Natural killer cell (primary cell): ENCODE measurements around the gene HTR1E. TPM values are rescaled to one million over a fixed set of nuclear protein-coding genes. Genes with fewer than 3 reads are reported as not detected.

Experiments used
- ATAC-seq, 3 donors: fragments of 150-1000 bp in 2 of 3; fragments of 200-7000 bp in 1 of 3; cut with Tn5 transposase; 1 replicate in 1 of 3; 2 replicates in 2 of 3; pipeline ENCODE4 v1.10.0; 2021; ENCODE audit warnings: mild to moderate bottlenecking in 2 of 3, moderate library complexity in 2 of 3
- DNase-seq, 2 donors: peaks; one replicate each; pipeline versions ENCODE4 v3.0.0 to v3.0.0-alpha.2; 2013 to 2021; ENCODE audit warnings: mixed read lengths in 1 of 2
- H3K27ac ChIP-seq: one replicate; pipeline ENCODE4 v1.5.1; 2013; ENCODE audit warnings: mild to moderate bottlenecking, low read length
- H3K27me3 ChIP-seq: one replicate; pipeline ENCODE4 v1.6.1; 2013; ENCODE audit warnings: low read length; ENCODE audit not compliant: control insufficient read depth, insufficient read depth
- H3K36me3 ChIP-seq: one replicate; pipeline ENCODE4 v1.6.1; 2013; ENCODE audit warnings: low read length; ENCODE audit not compliant: control insufficient read depth, insufficient read depth
- H3K4me1 ChIP-seq: one replicate; pipeline ENCODE4 v1.6.1; 2013; ENCODE audit warnings: low read length; ENCODE audit not compliant: control insufficient read depth, insufficient read depth
- H3K4me3 ChIP-seq: one replicate; pipeline ENCODE4 v1.5.1; 2013; ENCODE audit warnings: low read length
- H3K9me3 ChIP-seq: one replicate; pipeline ENCODE4 v1.6.1; 2013; ENCODE audit warnings: low read length; ENCODE audit not compliant: control insufficient read depth, insufficient read depth
- H3K27ac Mint-ChIP-seq, 2 donors: one replicate each; pipeline ENCODE4 v1.8.0; 2022; ENCODE audit warnings: mild to moderate bottlenecking in 2 of 2, mixed read lengths in 2 of 2, moderate library complexity in 1 of 2
- H3K27me3 Mint-ChIP-seq, 2 donors: one replicate each; pipeline ENCODE4 v1.8.0; 2022; ENCODE audit warnings: low read depth in 2 of 2, mixed read lengths in 2 of 2
- H3K36me3 Mint-ChIP-seq: one replicate; pipeline ENCODE4 v1.8.0; 2022; ENCODE audit warnings: mixed read lengths
- H3K4me1 Mint-ChIP-seq, 2 donors: one replicate each; pipeline ENCODE4 v1.8.0; 2022; ENCODE audit warnings: mixed read lengths in 2 of 2
- H3K4me3 Mint-ChIP-seq: one replicate; pipeline ENCODE4 v1.8.0; 2022; ENCODE audit warnings: mild to moderate bottlenecking, moderate library complexity, mixed read lengths
- H3K9me3 Mint-ChIP-seq, 2 donors: one replicate each; pipeline ENCODE4 v1.8.0; 2022; ENCODE audit warnings: mixed read lengths in 2 of 2
- WGBS: methylation state at CpG from one replicate; pipeline ENCODE4 v1.1.7; 2013; ENCODE audit warnings: missing lambda C conversion rate; ENCODE audit not compliant: insufficient coverage; 5-methylcytosine and 5-hydroxymethylcytosine counted together
- intact Hi-C: fragments of 100-400 bp; cut with micrococcal nuclease; formaldehyde crosslinking; loops from one replicate; pipeline ENCODE4 v1.14.2; 2022
- total RNA-seq, 4 donors: library from RNA; stranded (reverse); fragments of 120-200 nt in 1 of 4; gene quantifications; one replicate each; pipeline versions ENCODE4 v1.2.3 to v1.2.4, GENCODE V29; 2013 to 2022
- TF ChIP-seq, protein P1 (sequence below): fragments of 200-600 bp; IDR thresholded peaks from one replicate; pipeline ENCODE4 v1.8.0; 2022; ENCODE audit warnings: antibody characterized with exemption

The HTR1E gene
- total RNA-seq, 3 donors from 2014 or later (not counting 1 experiment from before 2014, with no cell fraction given): not detected

DNA sequence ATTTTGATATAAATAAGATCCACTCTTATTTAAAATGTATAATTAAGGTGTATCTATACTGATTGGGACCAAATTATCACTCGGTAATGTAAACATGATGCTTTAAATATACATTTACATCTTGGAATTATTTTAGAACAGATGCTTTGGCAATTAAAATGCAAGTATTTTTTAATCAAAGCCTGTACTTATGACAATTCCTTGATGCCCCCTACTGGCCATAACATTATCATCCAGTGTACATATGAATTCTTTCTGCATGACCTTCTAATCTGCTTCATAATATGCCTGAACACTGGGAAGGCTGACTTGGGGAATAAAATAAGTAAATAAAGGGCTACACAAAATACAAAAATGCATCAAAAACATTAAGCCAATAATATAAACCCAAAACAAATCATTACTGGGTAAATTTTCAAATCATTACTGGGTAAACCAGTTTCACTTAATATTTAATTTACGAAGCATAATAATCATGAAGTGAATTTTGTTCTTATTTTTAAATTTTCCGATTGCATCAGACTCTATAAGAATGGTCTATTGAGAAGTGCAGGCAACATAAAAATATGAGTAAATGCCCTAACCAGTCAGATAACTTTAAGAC lies 92.5 kb downstream of the HTR1E start:
- Histone ChIP-seq H3K4me1 (no peaks in the 10 kb centered on the region), H3K27ac (no peak overlapping the region), H3K9me3 (no peaks in the 10 kb centered on the region), H3K27me3 (no peaks in the 10 kb centered on the region), H3K4me3 (no peak overlapping the region), H3K36me3 (no peaks in the 10 kb centered on the region)
- TF ChIP-seq, protein P1, sequence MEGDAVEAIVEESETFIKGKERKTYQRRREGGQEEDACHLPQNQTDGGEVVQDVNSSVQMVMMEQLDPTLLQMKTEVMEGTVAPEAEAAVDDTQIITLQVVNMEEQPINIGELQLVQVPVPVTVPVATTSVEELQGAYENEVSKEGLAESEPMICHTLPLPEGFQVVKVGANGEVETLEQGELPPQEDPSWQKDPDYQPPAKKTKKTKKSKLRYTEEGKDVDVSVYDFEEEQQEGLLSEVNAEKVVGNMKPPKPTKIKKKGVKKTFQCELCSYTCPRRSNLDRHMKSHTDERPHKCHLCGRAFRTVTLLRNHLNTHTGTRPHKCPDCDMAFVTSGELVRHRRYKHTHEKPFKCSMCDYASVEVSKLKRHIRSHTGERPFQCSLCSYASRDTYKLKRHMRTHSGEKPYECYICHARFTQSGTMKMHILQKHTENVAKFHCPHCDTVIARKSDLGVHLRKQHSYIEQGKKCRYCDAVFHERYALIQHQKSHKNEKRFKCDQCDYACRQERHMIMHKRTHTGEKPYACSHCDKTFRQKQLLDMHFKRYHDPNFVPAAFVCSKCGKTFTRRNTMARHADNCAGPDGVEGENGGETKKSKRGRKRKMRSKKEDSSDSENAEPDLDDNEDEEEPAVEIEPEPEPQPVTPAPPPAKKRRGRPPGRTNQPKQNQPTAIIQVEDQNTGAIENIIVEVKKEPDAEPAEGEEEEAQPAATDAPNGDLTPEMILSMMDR: no peak
- Mint-ChIP-seq H3K27ac (no peak overlapping the region), H3K27me3 (peaks cover 4 to 5% of the 10 kb centered on the region in 2 donors), H3K4me1 (no peaks in the 10 kb centered on the region), H3K4me3 (no peak overlapping the region), H3K36me3 (no peaks in the 10 kb centered on the region), H3K9me3 (no peaks in the 10 kb centered on the region)
- DNase-seq (peak in 1 of 2 donors; percentile 32), ATAC-seq (no peak)
- intact Hi-C loops: no loop called here
- no CpG with 5 or more reads among the region's 3 CpGs for WGBS

DNA sequence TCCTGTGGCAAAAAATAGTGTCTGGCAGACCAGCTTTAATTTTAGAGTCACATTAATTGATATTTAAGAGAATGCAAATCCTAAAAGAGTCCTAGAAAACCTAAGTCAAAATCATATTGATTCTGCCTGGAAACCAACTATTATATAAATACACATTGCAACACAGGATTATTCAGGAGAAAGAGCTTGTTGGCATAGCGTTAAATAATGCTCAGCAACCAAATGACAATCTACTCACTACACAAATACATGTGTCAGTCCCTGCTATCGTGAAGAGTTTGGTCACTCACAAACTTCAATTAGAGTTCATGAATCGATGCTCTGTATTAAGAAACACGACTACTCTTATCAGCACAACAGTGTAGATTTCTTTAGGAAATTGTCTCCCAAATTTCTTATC lies 103.4 kb downstream of the HTR1E start:
- peaks cover 0 to 2% of the 10 kb centered on the region in 2 donors for H3K9me3 Mint-ChIP-seq

DNA sequence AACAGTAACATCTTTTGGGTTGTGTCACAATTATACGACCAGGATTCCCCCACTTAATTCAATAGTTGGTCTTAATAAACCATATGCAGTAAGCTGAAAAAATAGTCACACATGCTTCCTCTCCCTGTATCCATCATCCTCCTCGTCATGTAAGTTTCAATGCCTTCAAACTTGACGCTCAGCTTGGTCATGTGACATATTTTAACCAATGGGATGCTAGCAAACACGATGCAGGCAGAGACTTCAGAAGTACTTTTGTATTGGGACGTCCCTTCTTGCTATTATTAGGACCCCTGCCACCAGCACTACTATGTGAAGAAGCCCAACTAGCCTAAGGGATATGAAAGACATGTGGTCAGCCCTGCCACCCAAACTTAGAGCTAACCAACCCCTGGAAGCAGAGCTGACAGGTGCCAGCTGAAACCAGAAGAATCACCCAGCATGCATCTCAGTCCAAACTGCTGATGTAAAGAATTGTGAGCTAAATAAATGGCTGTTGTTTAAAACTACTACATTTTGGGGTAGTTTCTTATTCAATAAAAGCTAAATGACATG lies 108.3 kb downstream of the HTR1E start:
- H3K36me3 Mint-ChIP-seq: no peaks in the 10 kb centered on the region
- H3K4me3 Mint-ChIP-seq: no peak overlapping the region
- no peaks in the 10 kb centered on the region for H3K9me3 Mint-ChIP-seq
- Histone ChIP-seq H3K27ac (no peak overlapping the region), H3K27me3 (peaks cover 3% of the 10 kb centered on the region), H3K4me1 (no peaks in the 10 kb centered on the region), H3K9me3 (no peaks in the 10 kb centered on the region), H3K4me3 (no peak overlapping the region), H3K36me3 (no peaks in the 10 kb centered on the region)
- ATAC-seq (no peak), DNase-seq (no peak)
- 72% methylated on average over 5 of the region's 5 CpGs for WGBS
- peaks cover 0 to 7% of the 10 kb centered on the region in 2 donors for H3K27me3 Mint-ChIP-seq
- no peaks in the 10 kb centered on the region for H3K4me1 Mint-ChIP-seq
- H3K27ac Mint-ChIP-seq: no peak overlapping the region
- intact Hi-C loops: no loop called here
- TF ChIP-seq, protein P1: no peak

More for the DNA sequence above, 103.4 kb downstream of the HTR1E start:
- no peaks in the 10 kb centered on the region for H3K4me1 ChIP-seq
- H3K36me3 ChIP-seq: no peaks in the 10 kb centered on the region
- no peak overlapping the region for H3K4me3 ChIP-seq
- 94% methylated on average over 4 of the region's 4 CpGs for WGBS
- Mint-ChIP-seq H3K27me3 (no peaks in the 10 kb centered on the region), H3K27ac (no peak overlapping the region), H3K4me3 (no peak overlapping the region), H3K36me3 (no peaks in the 10 kb centered on the region), H3K4me1 (no peaks in the 10 kb centered on the region)
- TF ChIP-seq, protein P1: no peak
- no peaks in the 10 kb centered on the region for H3K9me3 ChIP-seq
- ATAC-seq (no peak), DNase-seq (no peak)
- intact Hi-C loops: no loop called here
- no peak overlapping the region for H3K27ac ChIP-seq
- no peaks in the 10 kb centered on the region for H3K27me3 ChIP-seq

GRCh38 chr6:87049779-87050178 lies 112.5 kb downstream of the HTR1E start:
- Mint-ChIP-seq H3K4me3 (no peak overlapping the region), H3K4me1 (no peaks in the 10 kb centered on the region), H3K27ac (no peak overlapping the region), H3K9me3 (no peaks in the 10 kb centered on the region), H3K27me3 (peaks cover 0 to 7% of the 10 kb centered on the region in 2 donors), H3K36me3 (no peaks in the 10 kb centered on the region)
- Histone ChIP-seq H3K9me3 (no peaks in the 10 kb centered on the region), H3K27me3 (peaks cover 3% of the 10 kb centered on the region), H3K4me1 (no peaks in the 10 kb centered on the region), H3K27ac (no peak overlapping the region), H3K36me3 (no peaks in the 10 kb centered on the region), H3K4me3 (no peak overlapping the region)
- TF ChIP-seq, protein P1: no peak
- intact Hi-C loops: no loop called here
- DNase-seq (no peak), ATAC-seq (no peak)
- 96% methylated on average over 1 of the region's 1 CpG for WGBS
